A673 (cell line): ENCODE measurements around the gene IGF1. TPM values are rescaled to one million over a fixed set of nuclear protein-coding genes. Genes with fewer than 3 reads are reported as not detected.

Source experiments
- BruUV-seq: library from RNA; stranded (reverse); fragments of 400-500 nt; replicated peaks from 2 replicates; lab custom pipeline; 2021; lab: Mats Ljungman, UMichigan
- CTCF ChIA-PET: fragments of 300-600 bp; sonication (Branson Sonifier 250); formaldehyde crosslinking; loops from one replicate; lab custom pipeline; 2022; ENCODE audit warnings: antibody characterized with exemption; lab: Charles Lee
- POLR2A ChIA-PET: fragments of 300-600 bp; sonication (Branson Sonifier 250); formaldehyde crosslinking; loops from one replicate; lab custom pipeline; 2022; ENCODE audit warnings: antibody characterized with exemption; ENCODE audit not compliant: low non-redundant PET; lab: Charles Lee
- DNase-seq: peaks from one replicate; pipeline ENCODE4 v3.0.0-alpha.2; 2015; ENCODE audit warnings: low spot score
- H3K27ac ChIP-seq: fragments of 200-600 bp; sonication (generic); 2 replicates; pipeline ENCODE4 v1.5.1; 2016; ENCODE audit warnings: mixed run types, low read depth, mild to moderate bottlenecking, mixed read lengths, antibody characterized with exemption, low read length; ENCODE audit not compliant: poor library complexity, severe bottlenecking
- H3K27me3 ChIP-seq: fragments of 200-600 bp; sonication (generic); replicated peaks from 2 replicates; pipeline ENCODE4 v1.6.1; 2017; ENCODE audit warnings: mixed run types, low read depth, mild to moderate bottlenecking, mixed read lengths, antibody characterized with exemption, low read length; ENCODE audit not compliant: insufficient read depth, poor library complexity
- H3K36me3 ChIP-seq: fragments of 200-600 bp; sonication (generic); 2 replicates; pipeline ENCODE4 v1.6.1; 2016; ENCODE audit warnings: mixed run types, mild to moderate bottlenecking, mixed read lengths, antibody characterized with exemption, low read length; ENCODE audit not compliant: insufficient read depth, poor library complexity, severe bottlenecking
- H3K4me1 ChIP-seq: fragments of 200-600 bp; sonication (generic); 2 replicates; pipeline ENCODE4 v1.6.1; 2017; ENCODE audit warnings: mixed run types, mild to moderate bottlenecking, mixed read lengths, antibody characterized with exemption, low read length; ENCODE audit not compliant: insufficient read depth, poor library complexity, severe bottlenecking
- H3K4me3 ChIP-seq: fragments of 200-600 bp; sonication (generic); 2 replicates; pipeline ENCODE4 v1.5.1; 2016; ENCODE audit warnings: low read depth, mixed run types, mild to moderate bottlenecking, mixed read lengths, low read length; ENCODE audit not compliant: poor library complexity, severe bottlenecking
- H3K9me3 ChIP-seq: fragments of 200-600 bp; sonication (generic); 2 replicates; pipeline ENCODE4 v1.6.1; 2016; ENCODE audit warnings: mixed run types, low read depth, mild to moderate bottlenecking, mixed read lengths, antibody characterized with exemption, low read length; ENCODE audit not compliant: poor library complexity, severe bottlenecking
- CTCF ChIP-seq: fragments of 300-800, 200-600 bp; sonication (generic); conservative IDR thresholded peaks from 2 replicates; pipeline ENCODE4 v1.5.1; 2017; ENCODE audit warnings: low read depth, mild to moderate bottlenecking, antibody characterized with exemption, low read length, moderate library complexity, mixed read lengths
- EZH2 ChIP-seq: fragments of 200-600 bp; sonication (generic); IDR thresholded peaks from 2 replicates; pipeline ENCODE4 v1.6.1; 2017; ENCODE audit warnings: borderline replicate concordance, low read depth, mild to moderate bottlenecking, mixed read lengths, antibody characterized with exemption, low read length; ENCODE audit not compliant: poor library complexity, severe bottlenecking
- intact Hi-C: fragments of 100-400 bp; cut with micrococcal nuclease; formaldehyde crosslinking; loops from one replicate; pipeline ENCODE4 v1.10.0; 2022; ENCODE audit not compliant: unreplicated experiment
- total RNA-seq: library from RNA; stranded (reverse); gene quantifications from 2 replicates; pipeline ENCODE4 v1.2.3, GENCODE V29; 2021

Gene IGF1
- total RNA-seq, 1 experiment from 2014 or later = 16.4 TPM

- no peak overlapping the region for H3K4me3 ChIP-seq
- no peaks in the 10 kb centered on the region for H3K9me3 ChIP-seq
- ChIA-PET POLR2A (no interaction called here), CTCF (no interaction called here)
- no peaks in the 10 kb centered on the region for H3K4me1 ChIP-seq
- no TSS peak for BruUV-seq
- no peak for DNase-seq
- intact Hi-C loops = no loop called here
- H3K27ac ChIP-seq = no peak overlapping the region
- no peaks in the 10 kb centered on the region for H3K27me3 ChIP-seq
- H3K36me3 ChIP-seq = no peaks in the 10 kb centered on the region
- TF ChIP-seq CTCF (no peak), EZH2 (no peak)
Observed at GRCh38 chr12:102372087-102372486, 108.3 kb downstream of the IGF1 start.

DNA sequence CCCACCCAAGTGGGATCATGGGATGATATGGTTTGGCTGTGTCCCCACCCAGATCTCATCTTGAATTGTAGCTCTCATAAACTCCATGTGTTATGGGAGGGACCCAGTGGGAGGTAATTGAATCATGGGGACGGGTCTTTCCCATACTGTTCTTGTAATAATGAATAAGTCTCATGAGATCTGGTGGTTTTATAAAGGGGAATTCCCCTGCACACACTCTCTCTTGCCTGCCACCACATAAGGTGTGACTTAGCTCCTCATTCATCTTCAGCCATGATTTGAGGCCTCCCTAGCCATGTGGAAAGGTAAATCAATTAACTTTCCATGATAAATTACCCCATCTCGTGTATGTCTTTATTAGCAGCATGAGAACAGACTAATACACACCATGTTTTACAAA, 109.2 kb downstream of the IGF1 start:
- H3K36me3 ChIP-seq = no peaks in the 10 kb centered on the region
- no peak for TF ChIP-seq EZH2
- no peak for TF ChIP-seq CTCF
- H3K27ac ChIP-seq = no peak overlapping the region
- H3K4me3 ChIP-seq = no peak overlapping the region
- no peaks in the 10 kb centered on the region for H3K27me3 ChIP-seq
- H3K9me3 ChIP-seq = no peaks in the 10 kb centered on the region
- no TSS peak for BruUV-seq
- ChIA-PET POLR2A (no interaction called here), CTCF (no interaction called here)
- intact Hi-C loops = no loop called here
- DNase-seq = no peak
- H3K4me1 ChIP-seq = no peaks in the 10 kb centered on the region

DNA sequence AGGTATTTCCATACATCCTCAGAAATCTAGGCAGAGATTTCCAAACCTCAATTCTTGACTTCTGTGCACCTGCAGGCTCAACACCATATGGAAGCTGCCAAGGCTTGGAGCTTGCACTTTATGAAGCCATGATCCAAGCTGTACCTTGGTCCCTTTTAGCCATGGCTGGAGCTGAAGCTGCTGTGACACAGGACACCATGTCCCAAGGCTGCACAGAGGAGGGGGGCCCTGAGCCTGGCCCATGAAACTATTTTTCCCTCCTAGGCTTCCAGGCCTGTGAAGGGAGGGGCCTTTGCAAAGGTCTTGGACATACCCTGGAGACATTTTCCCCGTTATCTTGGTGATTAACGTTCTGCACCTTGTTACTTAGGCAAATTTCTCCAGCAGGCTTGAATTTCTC, 110.5 kb downstream of the IGF1 start:
- POLR2A ChIA-PET = no interaction called here

More for the DNA sequence above, 110.5 kb downstream of the IGF1 start:
- Histone ChIP-seq H3K4me1 (no peaks in the 10 kb centered on the region), H3K4me3 (no peak overlapping the region), H3K27me3 (no peaks in the 10 kb centered on the region), H3K9me3 (no peaks in the 10 kb centered on the region), H3K36me3 (no peaks in the 10 kb centered on the region), H3K27ac (no peak overlapping the region)
- intact Hi-C loops = no loop called here
- TF ChIP-seq EZH2 (no peak), CTCF (no peak)
- CTCF ChIA-PET = no interaction called here
- no peak for DNase-seq
- BruUV-seq = no TSS peak
